Measurements from ENCODE around the gene ACAP2.

GRCh38 chr3:195423818-195424217, 19.0 kb downstream of the ACAP2 start:
- TF ChIP-seq CTCF (IDR thresholded peaks at IDR 0.05), result no peak
- TF ChIP-seq POLR2A (IDR thresholded peaks at IDR 0.05), result no peak

Data from vagina (tissue), 2 donors.